ENCODE data around the gene ACAD11.

ACAD11 gene

DNA sequence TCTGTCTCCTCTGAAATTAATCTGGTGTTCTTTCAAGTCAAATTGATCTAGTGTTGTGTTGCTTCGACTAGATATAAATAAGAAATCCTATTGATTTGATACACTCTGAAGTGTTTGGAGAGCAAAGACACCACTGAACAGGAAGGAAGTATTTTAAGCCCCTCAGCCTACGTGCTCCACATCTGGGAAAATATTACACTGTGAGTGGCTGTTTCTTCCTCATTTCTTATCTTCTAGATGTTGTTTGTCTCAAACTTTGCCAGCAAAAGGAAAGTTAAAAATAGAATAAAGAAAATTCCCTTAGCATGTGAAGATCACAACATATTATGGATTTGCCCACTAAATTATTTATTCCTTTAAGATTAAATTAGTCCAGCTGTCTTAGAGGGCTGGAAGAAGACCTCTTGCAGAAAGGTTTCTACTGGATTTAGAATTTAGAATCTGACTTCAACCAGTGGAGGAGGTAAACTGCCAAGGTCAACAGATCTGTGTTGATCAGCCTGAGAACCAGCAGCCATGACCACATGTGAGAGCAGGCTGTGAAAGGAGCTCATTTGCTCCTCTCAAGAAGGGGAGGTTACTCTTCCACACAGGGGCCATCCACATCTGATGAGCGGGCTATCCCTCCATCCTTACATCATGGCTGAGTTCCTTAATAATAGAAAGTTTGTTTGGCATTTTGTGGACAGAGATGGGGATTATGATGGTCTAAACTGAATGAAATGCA is 108.9 kb downstream of the ACAD11 start:
- DNase-seq: no peak

- no peak for DNase-seq
Observed at GRCh38 chr3:132549890-132550578, 109.6 kb downstream of the ACAD11 start.

- no peak for DNase-seq
Observed at GRCh38 chr3:132549169-132549568, 110.4 kb downstream of the ACAD11 start.

GRCh38 chr3:132545471-132545870 is 114.1 kb downstream of the ACAD11 start:
- DNase-seq: no peak

GRCh38 chr3:132544130-132544529 is 115.5 kb downstream of the ACAD11 start:
- DNase-seq: no peak

- no peak for DNase-seq
Observed at GRCh38 chr3:132543011-132543739, 116.4 kb downstream of the ACAD11 start.

GRCh38 chr3:132542577-132542976 is 117.0 kb downstream of the ACAD11 start:
- DNase-seq: no peak

- DNase-seq: no peak
Observed at GRCh38 chr3:132539681-132540080, 119.9 kb downstream of the ACAD11 start.

- DNase-seq: no peak
Observed at GRCh38 chr3:132538072-132538471, 121.5 kb downstream of the ACAD11 start.

DNA sequence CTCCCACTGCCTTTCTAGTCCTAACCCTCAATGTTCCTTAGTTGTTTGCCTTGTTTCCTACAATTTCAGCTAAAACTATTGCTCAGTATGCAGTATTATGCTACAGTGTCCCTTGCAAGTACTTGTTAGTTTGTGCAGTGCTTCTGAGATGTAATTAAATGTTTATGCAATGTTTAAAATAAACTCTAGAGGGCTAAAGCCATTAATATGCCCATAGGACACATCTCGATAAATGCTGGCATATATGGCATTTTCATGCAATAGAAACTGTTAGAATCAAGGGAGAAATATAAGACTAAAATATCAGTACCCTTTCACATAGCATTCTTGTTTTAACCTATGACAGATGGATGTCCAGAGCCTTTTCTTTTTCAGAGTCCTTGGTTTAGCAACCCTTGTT is 122.3 kb downstream of the ACAD11 start:
- DNase-seq: no peak

GRCh38 chr3:132536442-132537153 is 123.0 kb downstream of the ACAD11 start:
- DNase-seq: no peak

DNA sequence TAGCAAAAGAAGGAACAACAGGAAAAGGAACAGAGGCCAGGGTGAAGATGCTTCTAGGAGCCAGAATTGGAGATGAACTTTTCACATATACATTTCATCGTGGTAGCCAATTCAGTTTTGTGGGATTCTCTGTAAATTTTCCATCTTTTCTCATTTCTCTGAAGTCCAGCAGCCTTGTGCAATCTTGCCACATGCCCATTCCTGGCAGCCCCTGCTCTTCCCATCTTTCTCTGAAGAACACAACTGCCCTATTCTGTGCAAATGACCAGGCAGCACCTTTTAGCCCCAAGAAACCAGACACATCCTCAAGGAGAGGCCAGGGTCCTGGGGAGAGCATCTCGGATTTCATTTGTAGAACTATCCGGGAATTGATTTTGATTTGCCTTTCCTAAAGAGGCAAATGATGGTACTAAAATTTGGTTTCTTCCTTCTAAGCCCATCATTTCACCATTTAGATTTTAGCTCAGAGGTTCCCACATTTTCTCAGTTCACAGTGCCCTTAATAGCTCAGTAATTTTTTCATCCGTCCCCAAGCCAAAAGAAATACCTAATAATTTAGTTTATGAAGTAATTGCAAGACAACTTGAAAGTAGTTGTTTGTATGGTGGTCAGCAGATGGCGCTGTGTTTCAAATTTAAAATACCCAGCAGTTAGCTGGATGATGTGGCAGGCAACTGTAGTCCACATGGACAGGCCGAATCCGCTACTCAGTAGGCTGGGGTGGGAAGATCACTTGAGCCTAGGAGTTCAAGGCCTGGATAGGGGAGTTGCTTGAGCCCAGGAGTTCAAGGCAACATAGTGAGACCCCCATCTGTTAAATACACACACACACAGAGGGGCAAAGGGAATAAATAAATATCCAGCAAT is 123.8 kb downstream of the ACAD11 start:
- DNase-seq: peak; percentile 61 to 68

- no peak for DNase-seq
Observed at GRCh38 chr3:132530624-132531023, 129.0 kb downstream of the ACAD11 start.

DNA sequence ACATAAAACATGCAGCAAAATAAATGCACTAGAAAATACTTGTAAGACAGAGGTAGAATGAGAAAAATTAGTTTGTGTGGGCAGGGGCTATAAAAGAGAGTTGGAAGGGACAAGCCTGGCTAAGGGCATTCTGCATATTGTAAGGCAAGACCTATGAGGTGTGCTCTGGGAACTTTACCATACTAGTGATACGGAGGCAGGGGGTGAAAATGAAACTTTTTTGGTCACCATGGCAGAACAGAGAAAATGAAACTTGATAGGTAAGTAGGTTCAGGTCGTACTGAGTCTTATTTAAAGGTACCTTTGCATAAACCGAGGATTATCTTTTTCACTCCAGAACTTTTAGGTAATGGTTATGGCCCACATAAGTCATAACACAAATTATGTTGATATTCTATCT is 137.3 kb downstream of the ACAD11 start:
- no peak for DNase-seq

DNA sequence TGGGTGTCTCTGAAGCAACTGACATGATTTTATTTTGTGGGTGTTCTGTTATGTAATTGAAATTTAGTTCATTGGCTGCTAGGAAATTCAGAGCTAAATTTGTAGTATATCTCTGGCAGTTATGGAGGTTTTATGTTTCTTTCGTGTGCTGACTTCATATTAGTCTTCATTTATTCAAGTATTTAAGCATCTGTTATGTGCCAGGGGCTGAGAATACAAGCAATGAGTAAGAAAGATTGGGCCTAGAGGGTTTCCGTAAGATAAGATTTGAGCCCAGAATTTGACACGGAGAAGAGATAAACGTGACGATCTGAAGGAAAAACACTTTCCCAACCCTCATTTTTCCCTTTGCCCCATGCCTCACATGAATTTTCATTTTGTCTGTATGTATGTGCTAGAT is 137.7 kb downstream of the ACAD11 start:
- DNase-seq: no peak

GRCh38 chr3:132519914-132520313 is 139.7 kb downstream of the ACAD11 start:
- no peak for DNase-seq

DNA sequence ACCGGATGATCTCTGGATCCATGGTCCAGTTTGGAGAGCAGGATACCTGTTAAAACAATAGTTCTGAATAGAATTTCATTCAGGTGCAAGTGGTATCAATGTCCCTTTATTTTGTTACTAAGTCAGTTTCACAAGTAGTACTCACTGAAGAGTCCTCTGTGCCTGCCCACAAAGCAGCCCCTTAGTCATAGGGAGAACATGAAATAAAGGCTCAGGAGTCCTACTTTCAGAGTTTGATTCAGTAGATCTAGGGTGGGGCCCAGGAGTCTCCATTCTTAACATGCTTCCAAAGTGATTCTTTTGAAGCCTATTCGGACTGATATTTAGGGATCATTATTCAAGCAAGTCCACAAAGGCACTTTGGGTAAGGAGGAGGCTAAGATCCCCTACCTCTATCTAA is 142.3 kb downstream of the ACAD11 start:
- no peak for DNase-seq

- DNase-seq: no peak
Observed at GRCh38 chr3:132513057-132513456, 146.6 kb downstream of the ACAD11 start.

DNA sequence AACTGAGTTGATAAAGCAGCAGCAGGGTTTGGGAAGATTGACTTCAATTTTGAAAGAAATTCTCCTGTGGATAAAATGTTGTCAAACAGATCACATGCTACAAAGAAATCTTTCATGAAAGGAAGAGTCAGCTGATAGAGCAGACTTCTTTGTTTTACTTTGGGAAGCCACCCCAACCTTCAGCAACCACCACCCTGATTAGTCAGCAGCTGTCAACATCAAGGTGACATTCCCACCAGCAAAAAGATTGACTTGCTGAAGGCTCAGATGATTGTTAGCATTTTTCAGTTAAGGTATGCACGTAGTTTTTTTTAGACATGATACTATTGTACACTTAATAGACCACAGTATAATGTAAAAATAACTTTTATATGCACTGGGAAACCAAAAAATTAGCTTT is 150.1 kb downstream of the ACAD11 start:
- DNase-seq: no peak

- DNase-seq: no peak
Observed at GRCh38 chr3:132509096-132509495, 150.5 kb downstream of the ACAD11 start.

Measured in stimulated activated CD4-positive, alpha-beta T cell treated with anti-CD3 and anti-CD28 coated beads, Interleukin-2, amount 100 ng/mL, for 24 hours (primary cell).